Pancreas (tissue), 10 donors: ENCODE measurements around the gene TLL2. TPM values are rescaled to one million over a fixed set of nuclear protein-coding genes. Genes with fewer than 3 reads are reported as not detected.

Experiments used
- ATAC-seq, 4 donors: fragments of 200-7000 bp; cut with Tn5 transposase; one replicate each; pipeline versions ENCODE4 v1.8.0 to v1.9.1; 2020; ENCODE audit warnings: mild to moderate bottlenecking in 4 of 4, moderate library complexity in 4 of 4
- DNase-seq, 6 donors: peaks; one replicate each; pipeline ENCODE4 v3.0.0-alpha.2; 2020
- FAIRE-seq: peaks from 2 replicates; lab custom pipeline; 2012; peaks lifted over from hg19 to GRCh38; lab: Jason Lieb, UNC
- H3K27ac ChIP-seq, 4 donors: fragments of 200-600 bp; sonication (generic); 1 replicate in 3 of 4; 2 replicates in 1 of 4; pipeline versions ENCODE4 v1.5.0 to v1.8.0; 2020
- H3K27me3 ChIP-seq, 4 donors: fragments of 200-600 bp; one replicate each; pipeline ENCODE4 v1.8.0; 2021
- H3K36me3 ChIP-seq, 3 donors: fragments of 200-600 bp; sonication (generic) in 1 of 3; one replicate each; pipeline versions ENCODE4 v1.5.0 to v1.8.0; 2020 to 2021
- H3K4me1 ChIP-seq, 3 donors: fragments of 200-600 bp; one replicate each; pipeline ENCODE4 v1.8.0; 2021
- H3K4me3 ChIP-seq, 4 donors: fragments of 200-600 bp; sonication (generic) in 2 of 4; one replicate each; pipeline versions ENCODE4 v1.5.0 to v1.8.0; 2020 to 2021
- H3K9me3 ChIP-seq, 4 donors: fragments of 200-600 bp; one replicate each; pipeline ENCODE4 v1.8.0; 2021
- CTCF ChIP-seq, 4 donors: fragments of 200-600 bp; sonication (generic) in 3 of 4; IDR thresholded peaks; one replicate each; pipeline versions ENCODE4 v1.5.0 to v1.8.0; 2021; ENCODE audit warnings: antibody characterized with exemption in 4 of 4
- WGBS, 2 donors: extraction: QIAGEN DNeasy Blood & Tissue Kit; methylation state at CpG; one replicate each; pipeline ENCODE4 v1.1.7; 2013; 5-methylcytosine and 5-hydroxymethylcytosine counted together
- intact Hi-C, 3 donors: fragments of 100-400 bp; cut with DNase I; formaldehyde crosslinking; loops; one replicate each; pipeline versions ENCODE4 v1.11.1 to v1.14.2; 2022
- polyA plus RNA-seq, 2 donors: library from polyadenylated mRNA; stranded (reverse); fragments of 200-250 nt; gene quantifications; one replicate each; pipeline ENCODE4 v1.2.3, GENCODE V29; 2013
- total RNA-seq, 6 donors: library from RNA; stranded (reverse); fragmentation: NEBNext Ultra II Directional in 4 of 6; extraction: Animal tissue kit (Norgen Biotek cat#: 25700) in 4 of 6; gene quantifications; one replicate each; pipeline versions ENCODE4 v1.2.1 to v1.2.4, GENCODE V29; 2021 to 2023
- donor health status: healthy with polysubstance abuse.
- donor health status: DM: no; HTN: no; CAD: no; lungs with moderate emphysema.
- donor health status: DM: no; HTN: no; CAD: no.
- donor health status: control.
- donor health status: control.
- donor health status: Bipolar disorder and iron deficiency.
- donor health status: DM: yes; HTN: yes; CAD: no.
- donor health status: DM: no; HTN: no; CAD: no.
- donor health status: DM: no; HTN: no; CAD: no.
- donor health status: DM: yes; HTN: yes; CAD: no.

Gene TLL2
- total and polyA plus RNA-seq, 8 donors = 0.14 to 0.97 (median 0.27) TPM

DNA sequence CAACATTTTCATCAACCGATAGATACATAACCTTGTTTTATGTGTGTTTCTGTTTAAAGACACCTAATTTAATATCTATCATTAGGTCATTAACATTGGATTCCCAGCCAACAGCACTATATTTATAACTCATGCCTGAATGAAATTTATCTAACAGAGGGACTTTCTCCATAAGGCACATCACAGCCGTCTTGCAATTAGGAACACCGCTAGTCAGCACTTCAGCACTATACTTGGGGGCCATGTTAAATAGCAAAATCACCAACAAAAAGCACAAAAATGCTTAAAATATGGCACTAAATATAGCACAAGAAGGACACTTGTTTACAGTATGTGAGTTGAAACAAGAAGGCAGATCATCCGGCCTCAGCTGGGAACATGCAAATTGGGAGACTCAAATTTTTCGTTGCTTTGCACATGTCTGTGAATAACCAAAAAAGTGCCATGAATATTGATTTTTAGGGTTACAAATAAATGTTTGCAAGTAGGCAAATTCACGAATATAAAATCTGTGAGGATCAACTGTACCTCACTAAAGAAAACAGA, 51.0 kb downstream of the TLL2 start:
- Histone ChIP-seq H3K4me1 (no peaks in the 10 kb centered on the region), H3K27ac (no peak overlapping the region), H3K36me3 (no peaks in the 10 kb centered on the region), H3K27me3 (no peaks in the 10 kb centered on the region), H3K9me3 (no peaks in the 10 kb centered on the region), H3K4me3 (no peak overlapping the region)
- intact Hi-C loops = no loop called here
- 74 to 86% methylated on average over 6 of the region's 6 CpGs for WGBS, 2 donors
- DNase-seq (no peak), FAIRE-seq (no peak), ATAC-seq (no peak)
- no peak for TF ChIP-seq CTCF (IDR thresholded peaks at IDR 0.05)

DNA sequence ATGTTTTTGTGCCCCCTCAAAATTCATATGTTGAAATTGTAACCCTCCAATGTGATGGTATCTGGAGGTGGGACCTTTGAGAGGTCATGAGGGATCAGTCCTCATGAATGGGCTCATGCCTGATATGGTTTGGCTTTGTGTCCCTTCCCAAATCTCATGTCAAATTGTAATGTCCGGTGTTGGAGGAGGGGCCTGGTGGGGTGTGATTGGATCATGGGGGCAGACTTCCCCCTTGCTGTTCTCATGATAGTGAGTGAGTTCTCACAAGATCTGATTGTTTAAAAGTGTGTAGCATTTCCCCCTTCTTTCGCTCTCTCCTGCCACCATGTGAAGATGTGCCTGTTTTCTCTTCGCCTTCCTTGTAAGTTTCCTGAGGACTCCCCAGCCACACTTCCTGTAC, 53.4 kb downstream of the TLL2 start:
- H3K27ac ChIP-seq = no peak overlapping the region
- no peak overlapping the region for H3K4me3 ChIP-seq
- H3K36me3 ChIP-seq = no peaks in the 10 kb centered on the region
- H3K27me3 ChIP-seq = no peaks in the 10 kb centered on the region
- FAIRE-seq (no peak), ATAC-seq (no peak), DNase-seq (no peak)
- H3K4me1 ChIP-seq = no peaks in the 10 kb centered on the region
- no peaks in the 10 kb centered on the region for H3K9me3 ChIP-seq
- intact Hi-C loops = no loop called here
- 95% methylated on average over 3 of the region's 3 CpGs for WGBS, 2 donors
- TF ChIP-seq CTCF (IDR thresholded peaks at IDR 0.05) = no peak

GRCh38 chr10:96457341-96457740, 56.4 kb downstream of the TLL2 start:
- DNase-seq (no peak), ATAC-seq (no peak), FAIRE-seq (no peak)
- H3K4me1 ChIP-seq = no peaks in the 10 kb centered on the region
- H3K4me3 ChIP-seq = no peak overlapping the region
- intact Hi-C loops = no loop called here
- no peaks in the 10 kb centered on the region for H3K36me3 ChIP-seq
- no peak overlapping the region for H3K27ac ChIP-seq
- WGBS, 2 donors = 84 to 93% methylated on average over 5 of the region's 5 CpGs
- no peak for TF ChIP-seq CTCF (IDR thresholded peaks at IDR 0.05)
- no peaks in the 10 kb centered on the region for H3K27me3 ChIP-seq
- no peaks in the 10 kb centered on the region for H3K9me3 ChIP-seq

- no peak for TF ChIP-seq CTCF (IDR thresholded peaks at IDR 0.05)
- H3K27me3 ChIP-seq = no peaks in the 10 kb centered on the region
- DNase-seq = no peak
- H3K36me3 ChIP-seq = no peaks in the 10 kb centered on the region
- no peaks in the 10 kb centered on the region for H3K9me3 ChIP-seq
- H3K4me3 ChIP-seq = no peak overlapping the region
- WGBS, 2 donors = 78 to 81% methylated on average over 5 of the region's 5 CpGs
- no peak for FAIRE-seq
- no peaks in the 10 kb centered on the region for H3K4me1 ChIP-seq
- intact Hi-C loops = no loop called here
- no peak for ATAC-seq
- H3K27ac ChIP-seq = no peak overlapping the region
These were observed 57.4 kb downstream of the TLL2 start for GRCh38 chr10:96456296-96456840.

DNA sequence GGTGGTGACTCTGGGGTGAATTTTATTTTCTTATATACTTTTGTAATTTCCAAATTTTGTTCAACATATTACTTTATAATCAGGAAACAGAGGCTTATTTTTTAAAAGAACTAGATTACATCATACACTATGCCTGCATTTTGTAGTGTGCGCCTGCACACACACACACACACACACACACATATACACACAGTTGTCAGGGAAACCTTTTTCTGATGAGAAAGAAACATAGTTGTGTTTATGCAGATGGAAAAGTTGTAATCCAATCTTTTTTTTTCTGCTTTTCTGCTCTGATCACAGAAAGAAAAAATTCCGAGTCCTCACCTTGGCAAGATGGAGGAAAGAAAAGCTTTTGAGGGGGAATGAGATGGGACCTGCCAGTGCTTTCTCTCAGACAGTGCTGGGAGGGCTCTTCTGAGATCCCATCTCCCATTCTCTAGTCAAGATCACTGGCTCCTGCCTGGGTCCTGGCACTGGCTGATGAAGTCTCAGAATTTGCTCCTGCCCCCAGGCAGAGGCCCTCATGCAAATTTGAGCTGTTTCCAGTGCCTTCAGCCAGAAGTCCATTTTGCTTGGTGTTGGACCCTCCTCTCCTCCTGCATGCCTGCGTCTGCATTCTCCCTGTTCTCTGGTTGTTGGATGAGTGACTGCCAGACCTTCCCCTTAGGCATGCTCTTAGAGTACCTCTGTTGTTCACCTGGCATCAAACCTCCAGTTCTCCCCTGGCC, 59.7 kb downstream of the TLL2 start:
- intact Hi-C loops = no loop called here
- no peaks in the 10 kb centered on the region for H3K9me3 ChIP-seq
- no peaks in the 10 kb centered on the region for H3K36me3 ChIP-seq
- ATAC-seq (no peak), DNase-seq (no peak), FAIRE-seq (no peak)
- TF ChIP-seq CTCF (IDR thresholded peaks at IDR 0.05) = no peak
- no peaks in the 10 kb centered on the region for H3K27me3 ChIP-seq
- no peak overlapping the region for H3K27ac ChIP-seq
- H3K4me3 ChIP-seq = no peak overlapping the region
- 86 to 88% methylated on average over 3 of the region's 3 CpGs for WGBS, 2 donors
- H3K4me1 ChIP-seq = no peaks in the 10 kb centered on the region
